Tibial nerve (tissue), 4 donors: ENCODE measurements around the gene BEST3. TPM values are rescaled to one million over a fixed set of nuclear protein-coding genes. Genes with fewer than 3 reads are reported as not detected.

Experiments
- DNase-seq, 2 donors: peaks; one replicate each; pipeline ENCODE4 v3.0.0-alpha.2; 2019; ENCODE audit warnings: low spot score in 2 of 2
- H3K27ac ChIP-seq, 4 donors: fragments of 200-600 bp; sonication (generic) in 3 of 4; one replicate each; pipeline ENCODE4 v1.5.1; 2017 to 2019; ENCODE audit warnings: mild to moderate bottlenecking in 1 of 4
- H3K27me3 ChIP-seq, 2 donors: fragments of 200-600 bp; sonication (generic) in 1 of 2; one replicate each; pipeline versions ENCODE4 v1.5.1 to v1.6.0; 2017 to 2019
- H3K36me3 ChIP-seq, 3 donors: fragments of 200-600 bp; sonication (generic); one replicate each; pipeline ENCODE4 v1.5.1; 2018 to 2019
- H3K4me1 ChIP-seq, 4 donors: fragments of 200-600 bp; sonication (generic) in 3 of 4; one replicate each; pipeline ENCODE4 v1.5.1; 2017 to 2019
- H3K4me3 ChIP-seq, 4 donors: fragments of 200-600 bp; sonication (generic) in 3 of 4; one replicate each; pipeline ENCODE4 v1.5.1; 2017 to 2019; ENCODE audit warnings: mild to moderate bottlenecking in 1 of 4, moderate library complexity in 1 of 4
- H3K9me3 ChIP-seq, 4 donors: fragments of 200-600 bp; sonication (generic) in 3 of 4; one replicate each; pipeline ENCODE4 v1.5.1; 2017 to 2019
- CTCF ChIP-seq, 5 experiments: fragments of 200-600 bp in 3 of 5; fragments of 450-650 bp in 2 of 5; sonication (generic) in 3 of 5; IDR thresholded peaks; one replicate each; pipeline ENCODE4 v1.5.1; 2016 to 2019; ENCODE audit warnings: antibody characterized with exemption in 5 of 5, mild to moderate bottlenecking in 3 of 5, moderate library complexity in 2 of 5
- EP300 ChIP-seq, 2 donors: sonication (generic); formaldehyde crosslinking; IDR thresholded peaks; one replicate each; pipeline ENCODE4 v1.6.1; 2017; ENCODE audit warnings: antibody characterized with exemption in 2 of 2, mild to moderate bottlenecking in 1 of 2
- POLR2A ChIP-seq, 2 donors: fragments of 450-650 bp; IDR thresholded peaks; one replicate each; pipeline ENCODE4 v1.6.1; 2017; ENCODE audit warnings: antibody characterized with exemption in 2 of 2, mild to moderate bottlenecking in 2 of 2, moderate library complexity in 2 of 2
- WGBS, 2 donors: methylation state at CpG; one replicate each; pipeline ENCODE4 v1.1.5; 2018; 5-methylcytosine and 5-hydroxymethylcytosine counted together
- total RNA-seq, 4 donors: library from RNA; depleted of rRNA; stranded (reverse); fragments of >200 nt; gene quantifications; one replicate each; pipeline ENCODE4 v1.1.0, GENCODE V29; 2016

Gene BEST3
- total RNA-seq, 4 donors from 2014 or later: not detected

GRCh38 chr12:69620921-69621320 is 78.2 kb downstream of the BEST3 start:
- Histone ChIP-seq H3K27ac (no peak overlapping the region), H3K9me3 (no peaks in the 10 kb centered on the region), H3K4me1 (no peaks in the 10 kb centered on the region), H3K27me3 (no peaks in the 10 kb centered on the region), H3K4me3 (no peak overlapping the region), H3K36me3 (no peaks in the 10 kb centered on the region)
- DNase-seq: no peak
- 92 to 98% methylated on average over 2 of the region's 2 CpGs for WGBS, 2 donors
- TF ChIP-seq EP300 (IDR thresholded peaks at IDR 0.05): no peak
- TF ChIP-seq CTCF (IDR thresholded peaks at IDR 0.05): no peak
- TF ChIP-seq POLR2A (IDR thresholded peaks at IDR 0.05): no peak

- Histone ChIP-seq H3K36me3 (no peaks in the 10 kb centered on the region), H3K9me3 (no peaks in the 10 kb centered on the region), H3K4me1 (no peaks in the 10 kb centered on the region), H3K27me3 (no peaks in the 10 kb centered on the region), H3K27ac (no peak overlapping the region), H3K4me3 (no peak overlapping the region)
- TF ChIP-seq EP300 (IDR thresholded peaks at IDR 0.05) (no peak), POLR2A (IDR thresholded peaks at IDR 0.05) (no peak), CTCF (IDR thresholded peaks at IDR 0.05) (no peak)
- WGBS, 2 donors: 81 to 93% methylated on average over 4 of the region's 4 CpGs
- DNase-seq: no peak
Measured at GRCh38 chr12:69620077-69620476, 79.0 kb downstream of the BEST3 start.

- no peaks in the 10 kb centered on the region for H3K4me1 ChIP-seq
- no peaks in the 10 kb centered on the region for H3K36me3 ChIP-seq
- H3K9me3 ChIP-seq: no peaks in the 10 kb centered on the region
- no peak overlapping the region for H3K27ac ChIP-seq
- 22 to 31% methylated on average over 6 of the region's 6 CpGs for WGBS, 2 donors
- no peaks in the 10 kb centered on the region for H3K27me3 ChIP-seq
- H3K4me3 ChIP-seq: no peak overlapping the region
- no peak for DNase-seq
- TF ChIP-seq POLR2A (IDR thresholded peaks at IDR 0.05): no peak
- no peak for TF ChIP-seq CTCF (IDR thresholded peaks at IDR 0.05)
- no peak for TF ChIP-seq EP300 (IDR thresholded peaks at IDR 0.05)
Measured at GRCh38 chr12:69619050-69619449, 80.1 kb downstream of the BEST3 start.

- 75 to 76% methylated on average over 14 of the region's 14 CpGs for WGBS, 2 donors
- Histone ChIP-seq H3K4me3 (no peak overlapping the region), H3K4me1 (no peaks in the 10 kb centered on the region), H3K9me3 (no peaks in the 10 kb centered on the region), H3K27ac (no peak overlapping the region), H3K27me3 (no peaks in the 10 kb centered on the region), H3K36me3 (no peaks in the 10 kb centered on the region)
- TF ChIP-seq EP300 (IDR thresholded peaks at IDR 0.05): no peak
- no peak for TF ChIP-seq CTCF (IDR thresholded peaks at IDR 0.05)
- no peak for TF ChIP-seq POLR2A (IDR thresholded peaks at IDR 0.05)
- no peak for DNase-seq
Measured at GRCh38 chr12:69616025-69616424, 83.1 kb downstream of the BEST3 start.

- no peak overlapping the region for H3K27ac ChIP-seq
- no peaks in the 10 kb centered on the region for H3K36me3 ChIP-seq
- no peaks in the 10 kb centered on the region for H3K27me3 ChIP-seq
- no peaks in the 10 kb centered on the region for H3K4me1 ChIP-seq
- no peaks in the 10 kb centered on the region for H3K9me3 ChIP-seq
- DNase-seq: no peak
- TF ChIP-seq POLR2A (IDR thresholded peaks at IDR 0.05): no peak
- no peak for TF ChIP-seq EP300 (IDR thresholded peaks at IDR 0.05)
- TF ChIP-seq CTCF (IDR thresholded peaks at IDR 0.05): no peak
- no peak overlapping the region for H3K4me3 ChIP-seq
Measured at GRCh38 chr12:69613351-69613750, 85.8 kb downstream of the BEST3 start.
